Effector memory CD4-positive, alpha-beta T cell (primary cell): Measurements from ENCODE around the gene SPSB1.

ENCODE experiments used
- DNase-seq, 3 donors: peaks; one replicate each; pipeline ENCODE4 v3.0.0-alpha.2; 2020
- H3K27ac ChIP-seq: 2 replicates; pipeline ENCODE4 v1.7.0; 2013; ENCODE audit warnings: mild to moderate bottlenecking, low read length, moderate library complexity; ENCODE audit not compliant: insufficient read depth, poor library complexity, severe bottlenecking
- H3K27me3 ChIP-seq: replicated peaks from 2 replicates; pipeline ENCODE4 v1.7.0; 2013; ENCODE audit warnings: mild to moderate bottlenecking, low read length; ENCODE audit not compliant: insufficient read depth, control insufficient read depth, poor library complexity, severe bottlenecking
- H3K36me3 ChIP-seq: 2 replicates; pipeline ENCODE4 v1.7.0; 2013; ENCODE audit warnings: mild to moderate bottlenecking, low read length, moderate library complexity; ENCODE audit not compliant: control insufficient read depth, insufficient read depth
- H3K4me1 ChIP-seq: 2 replicates; pipeline ENCODE4 v1.7.0; 2013; ENCODE audit warnings: low read length, mild to moderate bottlenecking; ENCODE audit not compliant: control insufficient read depth, insufficient read depth, poor library complexity, severe bottlenecking
- H3K4me3 ChIP-seq: 2 replicates; pipeline ENCODE4 v1.7.0; 2013; ENCODE audit warnings: low read length, low read depth, mild to moderate bottlenecking; ENCODE audit not compliant: insufficient read depth, poor library complexity, severe bottlenecking
- H3K9me3 ChIP-seq: 2 replicates; pipeline ENCODE4 v1.7.0; 2013; ENCODE audit warnings: mild to moderate bottlenecking, low read length, moderate library complexity; ENCODE audit not compliant: control insufficient read depth

Gene SPSB1

DNA sequence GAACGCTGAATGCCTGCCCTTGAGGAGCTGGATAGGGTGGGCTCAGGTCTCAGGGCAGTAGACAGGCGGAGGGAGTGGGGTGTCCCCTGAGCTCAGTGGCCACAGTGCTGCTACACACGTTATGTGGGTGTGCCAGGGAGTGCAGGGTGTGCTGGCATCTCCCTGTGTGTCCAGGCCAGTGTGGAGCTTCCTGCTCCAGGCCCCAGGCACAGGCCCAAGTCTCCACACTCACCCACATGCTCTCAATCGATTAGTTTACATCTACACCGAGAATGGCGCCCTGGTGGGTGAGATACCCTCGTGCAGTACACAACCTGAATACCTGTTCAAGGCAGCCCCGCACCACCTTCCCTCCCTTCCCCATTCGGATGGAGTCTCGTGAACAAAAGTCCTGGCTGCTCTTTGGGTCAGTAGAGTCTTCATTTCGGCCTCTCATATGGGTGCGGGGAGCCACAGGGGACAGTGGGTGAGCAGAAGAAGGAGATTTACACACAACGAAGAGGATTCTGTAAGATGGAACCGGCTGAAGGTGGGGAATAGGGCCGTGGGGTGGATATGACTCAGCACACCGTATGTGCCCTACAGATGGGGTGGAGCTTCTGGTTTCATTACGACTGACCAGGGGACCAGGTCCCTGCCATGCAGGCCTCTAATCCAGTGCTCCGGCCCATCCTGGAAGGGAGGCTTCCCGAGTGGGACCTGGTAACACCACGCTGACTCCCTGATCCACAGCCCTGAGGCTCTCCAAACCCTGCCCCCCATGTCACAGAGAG lies 93.3 kb downstream of the SPSB1 start:
- Histone ChIP-seq H3K9me3 (no peaks in the 10 kb centered on the region), H3K4me3 (no peak overlapping the region), H3K27me3 (no peaks in the 10 kb centered on the region), H3K27ac (no peak overlapping the region), H3K36me3 (no peaks in the 10 kb centered on the region), H3K4me1 (no peaks in the 10 kb centered on the region)
- DNase-seq = no peak

GRCh38 chr1:9388335-9389180 lies 95.9 kb downstream of the SPSB1 start:
- Histone ChIP-seq H3K27ac (no peak overlapping the region), H3K4me3 (no peak overlapping the region), H3K4me1 (no peaks in the 10 kb centered on the region), H3K9me3 (no peaks in the 10 kb centered on the region), H3K27me3 (no peaks in the 10 kb centered on the region), H3K36me3 (no peaks in the 10 kb centered on the region)
- DNase-seq = no peak

DNA sequence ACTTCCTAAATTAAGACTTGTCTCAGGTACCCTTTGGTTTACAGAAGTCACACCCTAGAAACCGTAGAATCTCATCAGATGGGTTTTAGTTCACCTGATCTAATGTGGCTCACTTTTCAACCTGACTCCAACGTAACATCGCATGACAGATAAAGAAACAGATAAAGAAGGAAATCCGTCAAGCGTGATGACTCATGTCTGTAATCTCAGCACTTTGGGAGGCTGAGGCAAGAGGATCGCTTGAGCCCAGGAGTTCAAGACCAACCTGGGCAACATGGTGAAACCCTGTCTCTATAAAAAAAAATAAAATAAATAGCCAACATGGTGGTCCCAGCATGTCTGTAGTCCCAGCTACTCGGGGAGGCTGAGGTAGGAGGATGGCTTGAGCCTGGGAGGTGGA lies 97.3 kb downstream of the SPSB1 start:
- Histone ChIP-seq H3K27ac (no peak overlapping the region), H3K4me3 (no peak overlapping the region), H3K4me1 (no peaks in the 10 kb centered on the region), H3K9me3 (no peaks in the 10 kb centered on the region), H3K36me3 (no peaks in the 10 kb centered on the region), H3K27me3 (no peaks in the 10 kb centered on the region)
- no peak for DNase-seq

DNA sequence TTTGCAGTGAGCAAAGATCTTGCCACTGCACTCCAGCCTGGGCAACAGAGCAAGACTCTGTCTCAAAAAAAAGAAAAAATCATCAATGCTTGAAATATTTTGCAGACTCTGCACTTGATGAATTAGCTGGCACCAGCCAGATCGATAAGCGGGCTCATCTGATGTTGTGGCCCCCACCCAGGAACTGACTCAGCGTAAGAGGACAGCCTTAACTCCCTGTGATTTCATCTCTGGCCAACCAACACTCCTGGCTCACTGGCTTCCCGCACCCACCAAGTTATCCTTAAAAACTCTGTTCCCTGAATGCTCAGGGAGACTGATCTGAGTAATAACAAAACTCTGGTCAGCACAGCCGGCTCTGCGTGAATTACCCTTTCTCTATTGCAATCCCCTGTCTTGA lies 98.9 kb downstream of the SPSB1 start:
- Histone ChIP-seq H3K27me3 (no peaks in the 10 kb centered on the region), H3K4me1 (no peaks in the 10 kb centered on the region), H3K9me3 (no peaks in the 10 kb centered on the region), H3K36me3 (no peaks in the 10 kb centered on the region), H3K27ac (no peak overlapping the region), H3K4me3 (no peak overlapping the region)
- DNase-seq = no peak

DNA sequence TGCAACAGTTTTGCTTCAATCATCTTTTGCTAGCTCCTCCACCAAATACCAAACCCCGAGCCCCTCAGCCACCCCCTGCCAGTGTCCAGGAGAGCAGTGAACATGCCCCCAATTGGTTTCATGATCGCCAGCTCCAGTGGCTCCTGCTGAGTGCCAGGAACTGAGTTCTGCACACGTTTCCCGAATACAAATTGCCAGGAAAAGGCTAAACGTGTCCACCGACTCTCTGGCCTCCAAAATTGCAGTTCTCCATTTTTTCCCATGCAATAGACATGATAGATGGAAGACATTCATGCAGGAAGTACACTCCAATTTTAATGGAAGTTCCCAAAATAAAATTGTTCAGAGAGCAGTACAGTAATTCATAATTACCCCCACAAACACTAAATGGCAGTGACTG lies 101.3 kb downstream of the SPSB1 start:
- no peak overlapping the region for H3K27ac ChIP-seq
- H3K9me3 ChIP-seq = no peaks in the 10 kb centered on the region
- H3K27me3 ChIP-seq = no peaks in the 10 kb centered on the region
- no peak for DNase-seq
- H3K36me3 ChIP-seq = no peaks in the 10 kb centered on the region
- H3K4me3 ChIP-seq = no peak overlapping the region
- no peaks in the 10 kb centered on the region for H3K4me1 ChIP-seq

GRCh38 chr1:9395018-9395417 lies 102.3 kb downstream of the SPSB1 start:
- DNase-seq = no peak
- H3K4me1 ChIP-seq = no peaks in the 10 kb centered on the region
- no peaks in the 10 kb centered on the region for H3K27me3 ChIP-seq
- H3K36me3 ChIP-seq = no peaks in the 10 kb centered on the region
- H3K9me3 ChIP-seq = no peaks in the 10 kb centered on the region
- H3K4me3 ChIP-seq = no peak overlapping the region
- no peak overlapping the region for H3K27ac ChIP-seq

- H3K27me3 ChIP-seq = no peaks in the 10 kb centered on the region
- H3K27ac ChIP-seq = no peak overlapping the region
- peaks cover 7% of the 10 kb centered on the region for H3K4me1 ChIP-seq
- no peak for DNase-seq
- no peaks in the 10 kb centered on the region for H3K9me3 ChIP-seq
- H3K36me3 ChIP-seq = no peaks in the 10 kb centered on the region
- H3K4me3 ChIP-seq = no peak overlapping the region
These were observed 104.4 kb downstream of the SPSB1 start for GRCh38 chr1:9397047-9397446.

DNA sequence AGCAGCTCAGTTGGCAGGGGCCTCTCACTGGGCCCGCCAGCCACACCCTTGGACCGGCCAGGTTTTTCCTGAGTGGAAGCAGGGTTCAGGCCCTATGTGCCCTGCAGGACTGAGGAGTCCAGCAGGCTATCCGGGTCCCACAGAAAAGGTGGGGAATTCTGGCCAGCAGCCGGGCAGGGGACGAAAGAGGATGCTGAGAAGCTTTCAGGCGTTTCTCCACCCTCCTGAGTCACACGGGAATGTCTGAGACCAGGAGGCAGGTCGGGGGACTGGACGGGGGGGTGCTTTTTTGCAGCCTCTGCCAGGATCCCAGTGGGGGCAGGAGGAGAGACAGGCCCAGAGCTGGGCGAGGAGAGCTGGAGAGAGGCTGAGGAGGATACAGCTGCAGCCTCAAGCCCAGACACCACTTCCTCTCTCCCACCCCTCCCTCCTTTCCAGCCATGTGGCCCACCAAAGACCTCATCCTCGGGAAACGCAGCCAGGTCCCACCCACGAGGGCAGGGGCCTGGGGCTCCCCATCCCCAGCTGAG lies 105.4 kb downstream of the SPSB1 start:
- no peak overlapping the region for H3K4me3 ChIP-seq
- DNase-seq = no peak
- H3K4me1 ChIP-seq = peaks cover 7% of the 10 kb centered on the region
- H3K27me3 ChIP-seq = no peaks in the 10 kb centered on the region
- H3K27ac ChIP-seq = no peak overlapping the region
- H3K36me3 ChIP-seq = no peaks in the 10 kb centered on the region
- no peaks in the 10 kb centered on the region for H3K9me3 ChIP-seq

DNA sequence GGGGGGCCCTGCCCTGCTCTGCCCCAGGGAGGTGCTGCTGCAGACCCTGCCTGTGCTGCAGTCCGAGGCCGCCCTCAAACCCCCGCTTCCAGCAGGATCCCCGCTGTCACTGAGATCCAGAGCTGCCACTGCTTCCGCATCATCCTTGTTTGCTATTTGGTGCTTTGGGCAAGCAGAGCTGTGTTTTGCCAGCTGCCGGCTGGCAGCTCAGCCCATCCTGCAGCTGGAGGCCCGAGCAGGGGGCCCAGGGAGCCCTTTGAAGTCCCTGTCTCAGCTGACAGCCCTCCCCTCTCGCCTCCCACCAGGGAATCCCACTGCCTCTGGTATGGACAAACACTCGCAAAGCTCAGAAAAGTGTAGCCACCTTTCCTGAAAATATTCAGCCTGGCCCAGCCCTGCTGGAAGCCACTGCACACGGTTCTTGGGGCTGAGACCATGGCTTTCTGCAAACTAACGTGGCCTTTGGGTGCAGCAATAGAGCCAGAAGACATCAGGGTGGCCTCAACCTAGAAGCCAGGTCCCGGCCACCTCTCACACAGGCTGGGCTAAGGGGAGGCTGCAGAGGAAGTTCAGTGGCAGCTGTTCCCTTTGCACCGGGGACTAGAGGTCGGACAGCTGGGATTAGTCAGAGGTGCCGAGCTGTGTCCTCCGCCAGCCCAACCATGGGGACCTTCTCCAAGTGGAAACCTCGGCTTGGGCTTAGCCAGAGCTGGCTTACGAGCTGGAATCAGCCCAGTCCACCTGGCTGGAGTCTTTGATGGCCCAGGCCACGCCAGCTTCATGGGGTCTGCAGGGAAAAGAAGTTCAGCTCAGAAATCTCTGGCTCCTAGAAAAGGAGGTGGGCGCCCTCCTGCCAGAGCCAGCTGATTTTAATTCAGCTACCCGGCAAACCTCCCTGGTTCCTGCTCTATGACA lies 107.1 kb downstream of the SPSB1 start:
- Histone ChIP-seq H3K27me3 (no peaks in the 10 kb centered on the region), H3K27ac (no peak overlapping the region), H3K4me3 (no peak overlapping the region), H3K36me3 (no peaks in the 10 kb centered on the region), H3K4me1 (peaks cover 7% of the 10 kb centered on the region), H3K9me3 (no peaks in the 10 kb centered on the region)
- no peak for DNase-seq
